Heart right ventricle (tissue), 16 donors: ENCODE measurements around the gene OR2AE1. TPM values are rescaled to one million over a fixed set of nuclear protein-coding genes. Genes with fewer than 3 reads are reported as not detected.
A peak's percentile ranks its signal among the peaks of the same experiment; 100 is the strongest.

Experiments
- ATAC-seq, 8 donors: fragments of 200-7000 bp; cut with Tn5 transposase; one replicate each; pipeline ENCODE4 v1.9.1; 2020; ENCODE audit warnings: mild to moderate bottlenecking in 8 of 8, moderate library complexity in 8 of 8, moderate number of reproducible peaks in 1 of 8
- DNase-seq, 2 donors: peaks; one replicate each; pipeline ENCODE4 v3.0.0-alpha.2; 2020
- H3K27ac ChIP-seq, 10 donors: fragments of 200-600 bp; sonication (generic) in 2 of 10; one replicate each; pipeline versions ENCODE4 v1.5.0 to v1.8.0; 2020 to 2022; ENCODE audit warnings: mild to moderate bottlenecking in 3 of 10
- H3K27me3 ChIP-seq, 7 donors: fragments of 200-600 bp; one replicate each; pipeline ENCODE4 v1.8.0; 2021 to 2022; ENCODE audit warnings: mild to moderate bottlenecking in 2 of 7
- H3K36me3 ChIP-seq, 9 donors: fragments of 200-600 bp; sonication (generic) in 1 of 9; one replicate each; pipeline versions ENCODE4 v1.5.0 to v1.8.0; 2020 to 2022; ENCODE audit warnings: mild to moderate bottlenecking in 2 of 9
- H3K4me1 ChIP-seq, 9 donors: fragments of 200-600 bp; sonication (generic) in 1 of 9; one replicate each; pipeline versions ENCODE4 v1.5.0 to v1.8.0; 2020 to 2022; ENCODE audit warnings: mild to moderate bottlenecking in 4 of 9
- H3K4me3 ChIP-seq, 10 donors: fragments of 200-600 bp; sonication (generic) in 2 of 10; one replicate each; pipeline versions ENCODE4 v1.5.0 to v1.8.0; 2020 to 2022; ENCODE audit warnings: mild to moderate bottlenecking in 7 of 10, moderate library complexity in 2 of 10
- H3K9me3 ChIP-seq, 11 donors: fragments of 200-600 bp in 10 of 11; sonication (generic) in 2 of 11; one replicate each; pipeline versions ENCODE4 v1.5.0 to v1.8.0; 2013 to 2022; ENCODE audit warnings: mild to moderate bottlenecking in 2 of 11, control low read depth in 1 of 11, moderate library complexity in 1 of 11
- WGBS, 2 donors: extraction: QIAGEN DNeasy Blood & Tissue Kit; methylation state at CpG; one replicate each; pipeline ENCODE4 v1.1.7; 2013; ENCODE audit warnings: inconsistent platforms in 1 of 2; 5-methylcytosine and 5-hydroxymethylcytosine counted together
- intact Hi-C, 10 donors: fragments of 100-400 bp; cut with DNase I; formaldehyde crosslinking; loops; one replicate each; pipeline versions ENCODE4 v1.11.1 to v1.14.2; 2022
- polyA plus RNA-seq, 2 donors: library from polyadenylated mRNA; stranded (reverse); fragments of 200-250 nt; gene quantifications; one replicate each; pipeline ENCODE4 v1.2.3, GENCODE V29; 2013
- total RNA-seq, 10 donors: library from RNA; stranded (reverse); fragmentation: NEBNext Ultra II Directional in 3 of 10; extraction: Animal tissue kit (Norgen Biotek cat#: 25700) in 3 of 10; gene quantifications; one replicate each; pipeline versions ENCODE4 v1.2.1 to v1.2.4, GENCODE V29; 2021 to 2023
- TF ChIP-seq, protein P1 (sequence below), 9 donors: fragments of 200-600 bp; sonication (generic) in 2 of 9; IDR thresholded peaks; one replicate each; pipeline versions ENCODE4 v1.5.0 to v1.8.0; 2021 to 2022; ENCODE audit warnings: antibody characterized with exemption in 9 of 9, mild to moderate bottlenecking in 5 of 9, moderate library complexity in 1 of 9
- donor health status: Arrhythmogenic right ventricular cardiomyopathy.
- donor health status: ischemic (EF 13 %, LVEDD 7.1; RV severe dilation, severe dysfunction).
- donor health status: healthy with polysubstance abuse.
- donor health status: DM: no; HTN: yes; CAD: no.
- donor health status: DM: no; HTN: no; CAD: no.
- donor health status: ischemic (EF 25% LVEDD 6.9; RV normal size, moderate dysfunction).
- donor health status: ischemic (EF 25% LVEDD 5.7; RV mildly dilated, moderate dysfunction).
- donor health status: healthy.
- donor health status: DM: yes; HTN: yes; CAD: no.
- donor health status: Ischemic cardiomyopathy.
- donor health status: ischemic (EF 35%, LVEDD 5.7; RV mildly dilated, moderate dysfunction).
- donor health status: nonischemic (EF 11% LVEDD 7.7; RV severe dilation, severe dysfunction).
- donor health status: DM: yes; HTN: yes; CAD: no.
- donor health status: PGD.
- donor health status: ischemic (EF 29% LVEDD 5.4; RV normal size, mild dysfunction).
- donor health status: nonischemic (EF 23%, LVEDD 6.1; RV moderate dilation, normal function).

OR2AE1 gene
- total and polyA plus RNA-seq, 12 donors = not detected

DNA sequence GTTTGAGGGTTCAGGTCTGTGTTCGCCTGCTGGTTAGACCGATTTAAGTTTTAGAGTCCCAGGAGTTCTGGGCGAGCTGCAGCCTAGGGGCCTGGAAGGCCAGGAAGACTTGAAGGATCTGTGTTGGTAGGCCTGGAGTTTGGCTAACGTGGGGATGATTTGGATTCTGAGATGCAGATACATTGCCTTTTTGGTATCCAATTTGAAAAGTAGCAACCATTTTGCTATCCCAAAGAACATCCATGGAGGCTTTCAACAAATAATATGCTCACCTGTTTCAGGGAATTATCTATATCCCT is 42.9 kb upstream of the OR2AE1 start:
- H3K27me3 ChIP-seq = no peaks in the 10 kb centered on the region

DNA sequence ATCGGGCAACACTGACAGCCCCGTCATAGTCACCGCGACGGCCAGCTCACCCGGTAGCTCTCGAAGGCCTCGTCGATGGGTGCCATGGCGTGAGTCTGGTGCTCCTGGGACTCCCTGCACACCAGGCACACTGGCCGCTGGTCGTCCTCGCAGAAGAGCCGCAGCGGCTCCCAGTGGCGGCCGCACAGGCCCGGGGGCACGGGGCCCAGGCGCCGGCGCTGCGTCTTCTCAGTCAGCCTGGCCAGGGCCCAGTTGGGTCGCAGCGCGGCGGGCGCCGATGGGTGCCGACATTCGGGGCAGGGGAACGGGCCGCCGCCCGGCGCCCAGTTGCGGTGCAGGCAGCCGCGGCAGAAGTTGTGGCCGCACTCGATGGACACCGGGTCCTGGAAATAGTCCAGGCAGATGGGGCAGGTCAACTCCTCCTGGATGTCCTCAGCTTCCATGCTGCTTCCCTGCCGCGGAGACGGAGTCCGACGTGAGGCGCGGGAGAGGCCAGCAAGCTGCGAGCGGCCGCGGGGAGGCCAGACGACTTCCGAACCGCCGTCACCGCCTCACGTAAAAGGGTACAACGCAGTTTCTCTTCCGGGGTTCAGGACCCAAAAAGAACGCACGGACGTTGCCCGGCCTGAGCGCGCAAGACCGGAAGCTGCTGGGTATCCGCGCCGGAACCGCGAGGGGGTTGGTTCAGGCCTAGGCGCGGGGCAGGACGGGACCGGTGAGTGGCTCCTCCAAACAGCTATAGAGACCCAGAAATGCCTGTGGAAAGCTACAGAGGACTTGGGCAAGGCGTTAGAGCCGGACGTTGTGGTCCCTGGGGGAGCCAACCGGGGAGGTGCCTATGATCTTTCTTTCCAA is 42.4 kb upstream of the OR2AE1 start, which contains the start of gene TRIM4:
Gene TRIM4 (minus strand): TSS at position 572 of the 855 bp plus-strand sequence. CDS start 129 bp downstream, at position 443.
- peak; percentile 90 to 91 for DNase-seq
- intact Hi-C loops = loop anchor here in 7 of 10 donors (5.0 to 10.0 kb wide), 7 partner anchors 73 to 294 kb away; partner anchors contain the start of genes COPS6 (in 2 of the 7), ZNF3 (in 2 of the 7) and MBLAC1 (in 1 of the 7)

More for the DNA sequence above, 42.9 kb upstream of the OR2AE1 start:
- ATAC-seq = no peak
- DNase-seq = no peak
- Histone ChIP-seq H3K4me1 (peaks cover 0 to 38% (median 36%) of the 10 kb centered on the region in 9 donors), H3K9me3 (no peaks in the 10 kb centered on the region), H3K4me3 (peak overlapping the region; percentile 70 to 94 (median 90)), H3K36me3 (peaks cover 0 to 37% (median 3%) of the 10 kb centered on the region in 9 donors), H3K27ac (peak overlapping the region; percentile 1 to 96 (median 90))
- intact Hi-C loops = loop anchor here in 8 of 10 donors (5.0 to 10.0 kb wide), 8 partner anchors 55 to 295 kb away; partner anchors contain the start of genes COPS6 (in 2 of the 8), ZNF3 (in 2 of the 8), AZGP1 (in 1 of the 8) and MBLAC1 (in 1 of the 8)
- TF ChIP-seq, protein P1, sequence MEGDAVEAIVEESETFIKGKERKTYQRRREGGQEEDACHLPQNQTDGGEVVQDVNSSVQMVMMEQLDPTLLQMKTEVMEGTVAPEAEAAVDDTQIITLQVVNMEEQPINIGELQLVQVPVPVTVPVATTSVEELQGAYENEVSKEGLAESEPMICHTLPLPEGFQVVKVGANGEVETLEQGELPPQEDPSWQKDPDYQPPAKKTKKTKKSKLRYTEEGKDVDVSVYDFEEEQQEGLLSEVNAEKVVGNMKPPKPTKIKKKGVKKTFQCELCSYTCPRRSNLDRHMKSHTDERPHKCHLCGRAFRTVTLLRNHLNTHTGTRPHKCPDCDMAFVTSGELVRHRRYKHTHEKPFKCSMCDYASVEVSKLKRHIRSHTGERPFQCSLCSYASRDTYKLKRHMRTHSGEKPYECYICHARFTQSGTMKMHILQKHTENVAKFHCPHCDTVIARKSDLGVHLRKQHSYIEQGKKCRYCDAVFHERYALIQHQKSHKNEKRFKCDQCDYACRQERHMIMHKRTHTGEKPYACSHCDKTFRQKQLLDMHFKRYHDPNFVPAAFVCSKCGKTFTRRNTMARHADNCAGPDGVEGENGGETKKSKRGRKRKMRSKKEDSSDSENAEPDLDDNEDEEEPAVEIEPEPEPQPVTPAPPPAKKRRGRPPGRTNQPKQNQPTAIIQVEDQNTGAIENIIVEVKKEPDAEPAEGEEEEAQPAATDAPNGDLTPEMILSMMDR (IDR thresholded peaks at IDR 0.05) = no peak
- WGBS, 2 donors = 37 to 42% methylated on average over 4 of the region's 4 CpGs

DNA sequence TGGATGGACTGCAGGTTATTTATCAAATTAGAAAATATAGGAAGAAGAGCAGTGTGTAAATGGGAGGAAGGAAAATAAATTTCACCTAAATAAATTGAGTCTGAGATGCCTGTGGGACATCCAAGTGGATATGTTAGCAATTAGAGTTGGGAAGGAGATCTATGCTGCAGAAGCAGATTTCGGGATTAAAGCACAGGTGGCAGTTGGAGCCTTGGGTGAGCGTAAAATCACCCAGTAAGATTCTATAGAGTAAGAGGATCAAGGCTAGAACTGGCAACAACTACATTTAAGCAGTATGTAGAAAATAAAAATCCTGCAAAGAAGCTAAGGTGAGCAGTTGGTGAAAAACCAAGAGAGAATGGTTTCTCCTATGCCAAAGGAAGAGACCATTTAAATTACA is 34.1 kb upstream of the OR2AE1 start:
- no peaks in the 10 kb centered on the region for H3K27me3 ChIP-seq
- DNase-seq = no peak
- 96 to 98% methylated on average over 2 of the region's 2 CpGs for WGBS, 2 donors
- no peaks in the 10 kb centered on the region for H3K9me3 ChIP-seq
- no peak overlapping the region for H3K4me3 ChIP-seq
- intact Hi-C loops = loop anchor here in 6 of 10 donors (5.0 to 10.0 kb wide), 8 partner anchors 36 to 286 kb away; partner anchors contain the start of genes COPS6 (in 2 of the 6), ZNF3 (in 2 of the 6) and MBLAC1 (in 1 of the 6)
- H3K27ac ChIP-seq = no peak overlapping the region
- TF ChIP-seq, protein P1 (IDR thresholded peaks at IDR 0.05) = no peak
- peaks cover 0 to 14% (median 2%) of the 10 kb centered on the region in 9 donors for H3K4me1 ChIP-seq
- peaks cover 0 to 86% (median 27%) of the 10 kb centered on the region in 9 donors for H3K36me3 ChIP-seq
- no peak for ATAC-seq

More for the DNA sequence above, 42.4 kb upstream of the OR2AE1 start, which contains the start of gene TRIM4:
- Histone ChIP-seq H3K4me1 (peaks cover 0 to 38% (median 36%) of the 10 kb centered on the region in 9 donors), H3K9me3 (no peaks in the 10 kb centered on the region), H3K4me3 (peak within 1 kb of the TSS; percentile 70 to 94 (median 90)), H3K36me3 (peaks cover 0 to 39% (median 3%) of the 10 kb centered on the region in 9 donors), H3K27ac (peak within 1 kb of the TSS; percentile 63 to 96 (median 90)), H3K27me3 (no peaks in the 10 kb centered on the region)
- TF ChIP-seq, protein P1 (IDR thresholded peaks at IDR 0.05) = peak in 5 of 9 donors; percentile 17 to 54 (median 49)
- ATAC-seq = peak; percentile 99 to 100 (median 99)
- 0 to 1% methylated on average over 71 to 81 of the region's 81 CpGs for WGBS, 2 donors

DNA sequence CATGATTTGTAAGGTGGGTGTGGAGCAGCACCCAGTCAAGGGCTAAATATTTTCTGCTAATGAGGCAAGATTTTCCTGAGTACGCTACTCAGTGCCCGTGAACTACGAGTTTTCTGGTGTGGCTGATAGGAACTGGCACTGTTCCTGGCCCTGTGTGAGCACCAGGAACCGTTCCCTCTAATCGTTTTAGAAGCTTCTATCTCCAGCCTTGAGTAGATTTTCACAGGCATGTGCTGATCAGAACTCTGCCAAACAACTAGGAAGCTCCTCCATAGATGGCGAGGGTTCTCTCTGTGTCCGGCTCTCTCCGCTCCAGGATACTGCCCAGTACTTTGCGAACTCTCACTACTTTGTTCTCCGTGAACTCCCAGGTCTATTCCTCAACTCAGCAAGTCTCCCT is 24.7 kb upstream of the OR2AE1 start:
- H3K27ac ChIP-seq = peak overlapping the region in 6 of 10 donors; percentile 11 to 66 (median 52)
- 71 to 73% methylated on average over 10 of the region's 10 CpGs for WGBS, 2 donors
- TF ChIP-seq, protein P1 (IDR thresholded peaks at IDR 0.05) = no peak
- peaks cover 0 to 6% (median 0%) of the 10 kb centered on the region in 9 donors for H3K4me1 ChIP-seq
- no peak overlapping the region for H3K4me3 ChIP-seq
- H3K9me3 ChIP-seq = no peaks in the 10 kb centered on the region
- no peaks in the 10 kb centered on the region for H3K27me3 ChIP-seq
- peaks cover 0 to 87% (median 48%) of the 10 kb centered on the region in 9 donors for H3K36me3 ChIP-seq
- intact Hi-C loops = no loop called here
- ATAC-seq = peak in 7 of 8 donors; percentile 67 to 93 (median 80)
- DNase-seq = peak in 1 of 2 donors; percentile 32
